Stimulated activated memory B cell treated with anti-CD40 and anti-IgM and Interleukin-4, amounts not matched to agents 10 μg/mL and 1 μg/mL and 100 μg/mL, for 72 hours (primary cell): ENCODE measurements around the gene IMMP2L.
"Not testable (repeated sequence)": the region's sequence is repeated elsewhere in the genome, so short reads cannot be mapped to it uniquely, and the experiment has no call there.

ENCODE experiments used
- ATAC-seq: fragments of 150-1000 bp; cut with Tn5 transposase; 2 replicates; pipeline ENCODE4 v1.10.0; 2021
- H3K27ac Mint-ChIP-seq: one replicate; pipeline ENCODE4 v1.8.0; 2022; ENCODE audit warnings: mild to moderate bottlenecking, mixed read lengths
- H3K27me3 Mint-ChIP-seq: one replicate; pipeline ENCODE4 v1.8.0; 2022; ENCODE audit warnings: mixed read lengths
- H3K36me3 Mint-ChIP-seq: one replicate; pipeline ENCODE4 v1.8.0; 2022; ENCODE audit warnings: mixed read lengths
- H3K4me1 Mint-ChIP-seq: one replicate; pipeline ENCODE4 v1.8.0; 2022; ENCODE audit warnings: mixed read lengths
- H3K4me3 Mint-ChIP-seq: one replicate; pipeline ENCODE4 v1.8.0; 2022; ENCODE audit warnings: mild to moderate bottlenecking, moderate library complexity, mixed read lengths
- H3K9me3 Mint-ChIP-seq: one replicate; pipeline ENCODE4 v1.8.0; 2022; ENCODE audit warnings: mixed read lengths

IMMP2L gene

DNA sequence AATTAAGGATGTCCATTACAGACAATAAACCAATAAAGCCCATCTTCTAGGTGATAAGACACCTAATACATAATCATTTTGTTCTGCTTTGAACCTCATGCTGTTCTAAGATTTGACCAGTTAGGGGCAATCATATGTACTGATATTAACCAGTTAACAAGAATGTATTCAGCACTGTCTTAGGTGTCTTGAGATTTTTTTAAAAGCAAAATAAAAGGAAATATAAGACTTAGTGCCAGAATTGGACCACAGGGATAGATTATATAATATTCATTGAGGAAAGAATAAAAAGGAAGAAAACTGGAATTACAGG is 32.0 kb downstream of the IMMP2L start:
- peaks cover 60% of the 10 kb centered on the region for H3K4me1 Mint-ChIP-seq
- ATAC-seq: no peak

DNA sequence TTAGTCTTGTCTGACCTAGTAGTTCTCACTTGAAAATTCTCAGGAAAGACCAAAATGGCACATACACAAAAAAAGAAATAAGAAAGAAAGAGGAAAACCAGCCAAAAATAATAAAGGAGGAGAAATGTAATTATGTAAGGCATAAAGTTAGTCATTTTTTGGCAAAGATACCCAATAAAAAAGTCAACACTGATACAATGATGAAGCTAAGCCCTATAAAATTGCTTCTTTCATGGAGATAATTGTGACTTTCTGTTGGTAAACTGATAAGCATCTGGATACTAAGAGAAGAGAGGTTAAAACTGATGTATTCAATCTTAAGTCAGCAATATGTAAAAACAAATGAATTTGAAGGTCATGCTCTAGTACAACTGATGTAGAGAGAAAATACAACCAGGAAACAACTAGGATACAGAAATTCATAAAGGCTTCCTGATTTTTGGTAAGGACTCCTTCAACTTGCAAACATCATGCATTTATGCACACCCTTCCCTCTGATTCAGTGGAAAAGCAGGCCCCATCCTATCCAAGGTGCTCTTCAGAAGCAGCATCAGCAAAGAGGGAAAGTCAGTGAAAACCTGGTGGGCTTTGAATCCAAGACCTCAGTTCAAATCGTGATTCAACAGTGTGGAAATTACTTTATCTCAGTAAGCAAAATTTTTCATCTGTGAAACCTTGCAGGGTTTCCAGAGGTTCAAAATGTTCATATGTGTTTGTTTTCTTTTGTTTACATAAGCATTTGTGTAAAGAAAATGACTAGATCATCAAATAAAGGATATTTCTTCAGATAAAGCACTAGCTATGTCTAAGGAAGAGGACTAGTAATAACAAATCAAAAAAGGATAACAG is 32.6 kb downstream of the IMMP2L start:
- Mint-ChIP-seq H3K27me3 (no peaks in the 10 kb centered on the region), H3K4me3 (no peak overlapping the region), H3K9me3 (no peaks in the 10 kb centered on the region), H3K36me3 (peaks cover 12% of the 10 kb centered on the region), H3K4me1 (peaks cover 60% of the 10 kb centered on the region), H3K27ac (peak overlapping the region; percentile 83)
- ATAC-seq: no peak

More for the DNA sequence above, 32.0 kb downstream of the IMMP2L start:
- no peak overlapping the region for H3K4me3 Mint-ChIP-seq
- no peaks in the 10 kb centered on the region for H3K27me3 Mint-ChIP-seq
- H3K36me3 Mint-ChIP-seq: peaks cover 6% of the 10 kb centered on the region
- no peaks in the 10 kb centered on the region for H3K9me3 Mint-ChIP-seq
- peak overlapping the region; percentile 61 for H3K27ac Mint-ChIP-seq

DNA sequence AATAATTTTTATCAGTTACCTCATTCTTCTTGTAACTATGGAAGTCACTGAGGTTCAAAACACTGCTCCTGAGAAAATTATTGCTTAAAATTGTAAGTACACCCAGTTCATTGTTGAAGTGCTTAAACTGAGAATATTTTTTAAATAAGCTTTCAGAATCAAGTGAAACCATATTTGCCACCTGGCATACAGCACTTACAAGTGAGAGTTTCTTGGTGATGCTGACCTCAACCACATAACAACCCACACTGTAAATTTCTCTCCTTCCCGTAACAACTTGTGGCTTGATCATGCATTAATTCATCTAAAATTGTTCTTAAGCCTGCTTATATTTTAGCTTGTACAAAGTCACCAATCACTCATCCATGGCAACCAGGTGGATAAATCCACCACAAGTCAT is 34.0 kb downstream of the IMMP2L start:
- peak overlapping the region; percentile 44 for H3K4me3 Mint-ChIP-seq
- peaks cover 58% of the 10 kb centered on the region for H3K4me1 Mint-ChIP-seq
- ATAC-seq: peak; percentile 66
- peak overlapping the region; percentile 83 for H3K27ac Mint-ChIP-seq
- peaks cover 16% of the 10 kb centered on the region for H3K36me3 Mint-ChIP-seq
- no peaks in the 10 kb centered on the region for H3K9me3 Mint-ChIP-seq
- no peaks in the 10 kb centered on the region for H3K27me3 Mint-ChIP-seq

DNA sequence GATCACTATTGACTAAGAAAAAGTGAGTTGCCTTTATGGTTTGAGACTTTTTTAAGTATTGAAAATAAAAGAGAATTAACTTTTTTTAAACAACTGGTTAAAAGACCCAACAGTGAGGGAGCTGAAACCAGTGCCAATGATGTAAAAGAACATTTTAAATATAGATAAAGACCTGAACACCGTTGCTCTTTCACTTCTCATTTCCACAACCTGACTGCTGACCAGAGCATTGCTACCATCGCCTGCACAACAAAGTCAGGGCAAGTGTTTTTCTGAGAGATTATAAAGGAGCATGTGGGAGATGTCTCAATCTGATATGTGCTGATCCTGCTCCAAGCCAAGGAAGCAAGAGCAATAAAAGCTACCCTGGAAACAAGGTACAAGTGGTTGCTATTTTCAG is 34.7 kb downstream of the IMMP2L start:
- Mint-ChIP-seq H3K27me3 (no peaks in the 10 kb centered on the region), H3K27ac (peak overlapping the region; percentile 83), H3K36me3 (peaks cover 16% of the 10 kb centered on the region), H3K4me3 (peak overlapping the region; percentile 12), H3K4me1 (peaks cover 56% of the 10 kb centered on the region), H3K9me3 (no peaks in the 10 kb centered on the region)
- peak; percentile 77 for ATAC-seq

DNA sequence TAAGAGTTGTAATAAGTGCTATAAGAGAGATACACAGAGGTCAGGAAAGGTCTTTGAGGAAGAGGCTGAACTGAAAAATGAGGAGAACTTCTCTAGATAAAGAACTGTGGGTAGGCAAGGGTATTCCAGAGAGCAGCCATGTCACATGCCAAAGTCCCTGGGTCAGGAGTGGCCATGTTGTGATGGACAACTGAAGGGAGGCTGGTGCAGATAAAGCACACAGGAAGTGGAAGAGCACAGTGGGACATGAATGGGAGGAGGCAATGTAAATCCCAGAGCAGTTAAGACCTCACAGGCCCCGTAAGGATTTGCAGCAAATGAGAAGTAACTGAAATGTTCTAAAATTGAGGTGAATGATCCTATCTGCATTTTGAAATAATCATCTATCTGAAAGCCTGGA is 37.2 kb downstream of the IMMP2L start:
- H3K4me1 Mint-ChIP-seq: peaks cover 41% of the 10 kb centered on the region
- H3K36me3 Mint-ChIP-seq: peaks cover 31% of the 10 kb centered on the region
- H3K4me3 Mint-ChIP-seq: no peak overlapping the region
- no peak for ATAC-seq
- no peaks in the 10 kb centered on the region for H3K27me3 Mint-ChIP-seq
- H3K9me3 Mint-ChIP-seq: peaks cover 6% of the 10 kb centered on the region
- H3K27ac Mint-ChIP-seq: peak overlapping the region; percentile 13

- no peak overlapping the region for H3K4me3 Mint-ChIP-seq
- no peak overlapping the region for H3K27ac Mint-ChIP-seq
- peaks cover 6% of the 10 kb centered on the region for H3K9me3 Mint-ChIP-seq
- no peaks in the 10 kb centered on the region for H3K27me3 Mint-ChIP-seq
- no peak for ATAC-seq
- peaks cover 11% of the 10 kb centered on the region for H3K4me1 Mint-ChIP-seq
- H3K36me3 Mint-ChIP-seq: peaks cover 53% of the 10 kb centered on the region
These were observed 40.6 kb downstream of the IMMP2L start for GRCh38 chr7:111521660-111522059.

- Mint-ChIP-seq H3K36me3 (peaks cover 58% of the 10 kb centered on the region), H3K4me1 (peaks cover 4% of the 10 kb centered on the region), H3K9me3 (peaks cover 6% of the 10 kb centered on the region), H3K27me3 (no peaks in the 10 kb centered on the region), H3K27ac (no peak overlapping the region), H3K4me3 (no peak overlapping the region)
- ATAC-seq: no peak
These were observed 44.0 kb downstream of the IMMP2L start for GRCh38 chr7:111518264-111518663.

- Mint-ChIP-seq H3K4me3 (no peak overlapping the region), H3K4me1 (peaks cover 5% of the 10 kb centered on the region), H3K27me3 (no peaks in the 10 kb centered on the region), H3K9me3 (peaks cover 6% of the 10 kb centered on the region), H3K27ac (no peak overlapping the region), H3K36me3 (peaks cover 65% of the 10 kb centered on the region)
- no peak for ATAC-seq
These were observed 44.7 kb downstream of the IMMP2L start for GRCh38 chr7:111517549-111517951.

DNA sequence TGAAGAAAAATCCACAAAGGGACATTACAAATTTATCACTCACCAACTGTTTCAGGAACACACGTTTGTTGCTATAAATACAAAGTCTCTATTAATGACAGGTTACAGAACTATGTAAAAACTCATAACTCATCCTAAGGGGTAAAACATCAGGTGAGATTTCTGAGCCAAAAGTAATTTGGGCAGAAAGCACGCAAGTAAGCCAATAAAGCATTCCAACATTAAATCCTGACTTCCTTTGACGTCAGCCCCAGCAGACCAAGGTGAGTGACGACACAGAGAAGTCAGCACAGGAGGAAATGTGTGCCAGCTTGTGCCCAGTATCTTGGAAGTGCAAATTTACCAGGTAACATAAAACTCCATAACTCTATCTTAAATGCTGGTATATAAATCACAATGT is 45.7 kb downstream of the IMMP2L start:
- Mint-ChIP-seq H3K9me3 (peaks cover 2% of the 10 kb centered on the region), H3K27me3 (no peaks in the 10 kb centered on the region), H3K4me3 (no peak overlapping the region), H3K4me1 (peaks cover 5% of the 10 kb centered on the region), H3K27ac (no peak overlapping the region), H3K36me3 (peaks cover 65% of the 10 kb centered on the region)
- ATAC-seq: no peak

DNA sequence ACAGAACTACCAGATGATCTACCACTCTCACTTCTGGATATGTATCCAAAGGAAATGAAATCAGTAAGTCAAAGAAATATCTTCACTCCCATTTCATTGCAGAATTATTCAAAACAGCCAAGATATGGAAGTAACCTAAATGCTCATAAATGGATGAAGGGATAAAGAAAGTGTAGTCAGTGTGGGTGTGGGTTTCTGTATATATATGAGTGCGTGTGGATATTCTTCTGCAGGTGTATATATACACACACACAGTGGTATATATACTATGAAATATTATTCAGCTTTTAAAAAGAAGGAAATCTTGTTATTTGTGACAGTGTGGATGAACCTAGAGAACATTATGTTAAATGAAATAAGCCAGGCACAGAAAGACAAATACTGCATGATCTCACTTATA is 48.7 kb downstream of the IMMP2L start:
- H3K27ac Mint-ChIP-seq: no peak overlapping the region
- H3K36me3 Mint-ChIP-seq: peaks cover 38% of the 10 kb centered on the region
- no peaks in the 10 kb centered on the region for H3K9me3 Mint-ChIP-seq
- no peak for ATAC-seq
- H3K4me3 Mint-ChIP-seq: no peak overlapping the region
- H3K27me3 Mint-ChIP-seq: no peaks in the 10 kb centered on the region
- peaks cover 25% of the 10 kb centered on the region for H3K4me1 Mint-ChIP-seq

- Mint-ChIP-seq H3K4me1 (peaks cover 29% of the 10 kb centered on the region), H3K36me3 (peaks cover 40% of the 10 kb centered on the region), H3K4me3 (no peak overlapping the region), H3K9me3 (no peaks in the 10 kb centered on the region), H3K27ac (no peak overlapping the region), H3K27me3 (no peaks in the 10 kb centered on the region)
- no peak for ATAC-seq
These were observed 50.4 kb downstream of the IMMP2L start for GRCh38 chr7:111511845-111512244.

GRCh38 chr7:111510584-111511378 is 51.5 kb downstream of the IMMP2L start:
- Mint-ChIP-seq H3K4me3 (no peak overlapping the region), H3K36me3 (peaks cover 39% of the 10 kb centered on the region), H3K27ac (peak overlapping the region; percentile 43), H3K27me3 (no peaks in the 10 kb centered on the region), H3K9me3 (peaks cover 2% of the 10 kb centered on the region), H3K4me1 (peaks cover 29% of the 10 kb centered on the region)
- no peak for ATAC-seq

- peaks cover 39% of the 10 kb centered on the region for H3K36me3 Mint-ChIP-seq
- peaks cover 29% of the 10 kb centered on the region for H3K4me1 Mint-ChIP-seq
- no peak overlapping the region for H3K4me3 Mint-ChIP-seq
- no peaks in the 10 kb centered on the region for H3K27me3 Mint-ChIP-seq
- ATAC-seq: no peak
- H3K9me3 Mint-ChIP-seq: peaks cover 2% of the 10 kb centered on the region
- no peak overlapping the region for H3K27ac Mint-ChIP-seq
These were observed 52.2 kb downstream of the IMMP2L start for GRCh38 chr7:111510062-111510461.

DNA sequence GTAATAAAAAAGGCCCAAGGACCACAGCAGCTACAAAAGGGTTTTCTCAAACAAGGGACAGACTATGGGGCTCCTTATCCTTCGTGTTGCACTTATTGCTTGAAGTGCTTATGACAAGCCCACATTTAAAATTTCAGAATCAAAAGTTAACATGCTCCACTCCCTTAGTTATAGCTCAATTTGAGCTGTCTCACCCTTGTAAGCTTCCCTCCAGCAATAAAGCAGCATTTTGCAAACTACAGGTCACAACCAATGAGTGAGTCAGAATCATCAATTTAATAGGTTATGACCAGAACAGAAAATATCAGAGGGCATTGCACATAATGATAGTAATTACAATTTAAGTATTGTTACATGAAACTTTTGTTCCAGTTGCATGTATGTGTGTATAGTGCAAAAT is 53.0 kb downstream of the IMMP2L start:
- H3K36me3 Mint-ChIP-seq: peaks cover 39% of the 10 kb centered on the region
- H3K4me1 Mint-ChIP-seq: peaks cover 29% of the 10 kb centered on the region
- no peak overlapping the region for H3K27ac Mint-ChIP-seq
- no peak for ATAC-seq
- no peaks in the 10 kb centered on the region for H3K27me3 Mint-ChIP-seq
- H3K4me3 Mint-ChIP-seq: no peak overlapping the region
- peaks cover 2% of the 10 kb centered on the region for H3K9me3 Mint-ChIP-seq

GRCh38 chr7:111508387-111508786 is 53.9 kb downstream of the IMMP2L start:
- peaks cover 2% of the 10 kb centered on the region for H3K9me3 Mint-ChIP-seq

GRCh38 chr7:111505422-111505821 is 56.9 kb downstream of the IMMP2L start:
- H3K9me3 Mint-ChIP-seq, ATAC-seq, H3K27me3 Mint-ChIP-seq: not testable (repeated sequence)

More at GRCh38 chr7:111508387-111508786, 53.9 kb downstream of the IMMP2L start:
- peaks cover 27% of the 10 kb centered on the region for H3K4me1 Mint-ChIP-seq
- H3K27me3 Mint-ChIP-seq: no peaks in the 10 kb centered on the region
- ATAC-seq: peak; percentile 88
- no peak overlapping the region for H3K4me3 Mint-ChIP-seq
- no peak overlapping the region for H3K27ac Mint-ChIP-seq
- H3K36me3 Mint-ChIP-seq: peaks cover 32% of the 10 kb centered on the region

More at GRCh38 chr7:111505422-111505821, 56.9 kb downstream of the IMMP2L start:
- H3K4me3 Mint-ChIP-seq, H3K27ac Mint-ChIP-seq: not testable (repeated sequence)
- H3K4me1 Mint-ChIP-seq: peaks cover 18% of the 10 kb centered on the region
- H3K36me3 Mint-ChIP-seq: peaks cover 31% of the 10 kb centered on the region
